Neural crest cell (in vitro differentiated cells): Measurements from ENCODE around the gene PPP1R27. TPM values are rescaled to one million over a fixed set of nuclear protein-coding genes. Genes with fewer than 3 reads are reported as not detected.

Experiments used
- DNase-seq: peaks from one replicate; pipeline ENCODE4 v3.0.0; 2021; ENCODE audit warnings: low read depth, mixed read lengths, low spot score
- H3K27ac Mint-ChIP-seq: one replicate; pipeline ENCODE4 v1.8.0; 2021; ENCODE audit warnings: mild to moderate bottlenecking, mixed read lengths; ENCODE audit not compliant: unreplicated experiment
- H3K27me3 Mint-ChIP-seq: 2 replicates; pipeline ENCODE4 v1.8.0; 2021; ENCODE audit warnings: low read depth, mild to moderate bottlenecking, mixed read lengths
- H3K36me3 Mint-ChIP-seq: 2 replicates; pipeline ENCODE4 v1.8.0; 2021; ENCODE audit warnings: low read depth, mild to moderate bottlenecking, mixed read lengths
- H3K4me1 Mint-ChIP-seq: 2 replicates; pipeline ENCODE4 v1.8.0; 2021; ENCODE audit warnings: mixed read lengths
- H3K4me3 Mint-ChIP-seq: one replicate; pipeline ENCODE4 v1.8.0; 2021; ENCODE audit warnings: mild to moderate bottlenecking, mixed read lengths
- H3K9me3 Mint-ChIP-seq: 2 replicates; pipeline ENCODE4 v1.8.0; 2021; ENCODE audit warnings: mixed read lengths
- CTCF ChIP-seq: fragments of 200-600 bp; sonication (generic); conservative IDR thresholded peaks from 2 replicates; pipeline ENCODE4 v1.5.0; 2021; ENCODE audit warnings: antibody characterized with exemption, mild to moderate bottlenecking
- total RNA-seq: library from RNA; stranded (reverse); gene quantifications from 2 replicates; pipeline ENCODE4 v1.2.1, GENCODE V29; 2021

PPP1R27 gene
- total RNA-seq, 1 donor from 2014 or later = not detected

- H3K4me1 Mint-ChIP-seq = peaks cover 38% of the 10 kb centered on the region
- H3K4me3 Mint-ChIP-seq = peak overlapping the region; percentile 85
- H3K36me3 Mint-ChIP-seq = peaks cover 9% of the 10 kb centered on the region
- H3K9me3 Mint-ChIP-seq = no peaks in the 10 kb centered on the region
- no peak for DNase-seq
- no peak overlapping the region for H3K27ac Mint-ChIP-seq
- no peak for TF ChIP-seq CTCF
- peaks cover 23% of the 10 kb centered on the region for H3K27me3 Mint-ChIP-seq
These were observed 30.5 kb upstream of the PPP1R27 start for GRCh38 chr17:81865358-81865732.

- Mint-ChIP-seq H3K9me3 (no peaks in the 10 kb centered on the region), H3K27ac (no peak overlapping the region), H3K27me3 (peaks cover 19% of the 10 kb centered on the region), H3K36me3 (peaks cover 7% of the 10 kb centered on the region), H3K4me3 (peak overlapping the region; percentile 88), H3K4me1 (peaks cover 36% of the 10 kb centered on the region)
- DNase-seq = no peak
- TF ChIP-seq CTCF = no peak
These were observed 29.3 kb upstream of the PPP1R27 start for GRCh38 chr17:81863833-81864768.

GRCh38 chr17:81863123-81863675 is 28.3 kb upstream of the PPP1R27 start:
- H3K9me3 Mint-ChIP-seq = no peaks in the 10 kb centered on the region
- no peak overlapping the region for H3K27ac Mint-ChIP-seq
- peaks cover 18% of the 10 kb centered on the region for H3K27me3 Mint-ChIP-seq
- TF ChIP-seq CTCF = no peak
- peaks cover 35% of the 10 kb centered on the region for H3K4me1 Mint-ChIP-seq
- peak overlapping the region; percentile 88 for H3K4me3 Mint-ChIP-seq
- H3K36me3 Mint-ChIP-seq = peaks cover 7% of the 10 kb centered on the region
- no peak for DNase-seq

- H3K9me3 Mint-ChIP-seq = no peaks in the 10 kb centered on the region
- peak; percentile 97 for DNase-seq
- H3K27me3 Mint-ChIP-seq = peaks cover 9% of the 10 kb centered on the region
- peaks cover 29% of the 10 kb centered on the region for H3K4me1 Mint-ChIP-seq
- peak overlapping the region; percentile 96 for H3K4me3 Mint-ChIP-seq
- no peak for TF ChIP-seq CTCF
- H3K27ac Mint-ChIP-seq = peak overlapping the region; percentile 96
- H3K36me3 Mint-ChIP-seq = peaks cover 7% of the 10 kb centered on the region
These were observed 26.1 kb upstream of the PPP1R27 start for GRCh38 chr17:81860756-81861568.
